DMS 273 (cell line): ENCODE results near the gene DTX2.
"Not testable (repeated sequence)": the region's sequence is repeated elsewhere in the genome, so short reads cannot be mapped to it uniquely, and the experiment has no call there.

Source experiments
- DNase-seq: peaks from one replicate; lab custom pipeline; 2025; ENCODE audit not compliant: unreplicated experiment; lab: John Stamatoyannopoulos, UW

DTX2 gene

DNA sequence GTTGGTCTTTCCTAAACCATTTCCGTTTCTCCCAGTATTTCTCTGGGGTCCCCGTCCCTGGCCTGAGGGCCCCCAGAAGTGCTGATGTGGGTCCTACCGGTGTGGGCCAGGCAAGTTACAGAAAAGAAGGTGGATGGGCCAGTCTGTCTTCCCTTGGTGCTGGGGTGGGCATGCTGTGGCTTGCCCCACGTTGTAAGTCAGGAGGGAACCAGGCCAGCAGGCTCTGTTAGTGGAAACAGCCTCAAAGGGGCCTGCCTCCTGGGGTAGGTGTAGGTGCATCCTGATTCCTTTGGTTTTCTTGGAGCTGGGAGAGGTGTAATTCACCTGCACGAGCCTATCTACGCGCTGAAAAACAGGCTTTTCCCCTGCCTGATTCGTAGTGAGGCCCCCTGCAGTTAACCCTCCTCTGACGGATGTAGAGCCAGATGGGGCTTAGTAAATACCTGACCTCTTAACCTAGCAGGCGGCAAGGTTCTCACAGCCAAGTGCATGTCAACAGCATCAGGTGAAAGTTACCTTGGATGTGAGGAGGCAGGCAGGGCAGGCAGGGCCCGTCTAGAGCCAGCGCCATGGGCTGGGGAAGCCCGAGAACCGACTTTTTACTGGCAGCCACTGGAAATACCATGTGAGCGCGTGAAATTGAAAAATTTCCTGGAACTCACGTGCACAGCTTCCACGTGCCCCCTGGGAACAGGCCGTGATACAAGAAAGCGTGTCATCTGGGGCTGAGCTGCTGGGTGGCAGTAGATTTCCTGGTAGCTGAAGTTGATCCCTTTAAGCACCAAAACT is 24.5 kb downstream of the DTX2 start:
- not testable (repeated sequence) for DNase-seq

DNA sequence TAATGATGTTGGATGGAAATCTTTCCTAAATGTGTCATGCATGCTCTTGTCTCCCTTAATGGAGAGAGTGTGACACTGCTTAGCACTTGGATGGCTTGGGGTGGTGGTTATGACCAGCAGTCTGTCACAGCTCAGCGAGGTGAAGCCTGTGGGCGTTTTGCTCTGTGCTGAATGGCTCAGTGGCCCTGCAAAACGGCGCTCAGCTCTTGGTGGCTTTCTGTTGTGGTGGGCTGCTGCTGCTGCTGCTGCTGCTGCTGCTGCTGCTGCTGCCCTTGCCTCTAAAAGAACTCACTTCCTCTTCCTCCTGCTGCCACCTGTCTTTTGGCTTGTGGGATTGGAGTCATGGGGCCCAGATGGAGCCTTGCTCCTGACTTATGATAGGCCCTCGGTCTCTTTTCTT is 25.1 kb downstream of the DTX2 start:
- DNase-seq = not testable (repeated sequence)

DNA sequence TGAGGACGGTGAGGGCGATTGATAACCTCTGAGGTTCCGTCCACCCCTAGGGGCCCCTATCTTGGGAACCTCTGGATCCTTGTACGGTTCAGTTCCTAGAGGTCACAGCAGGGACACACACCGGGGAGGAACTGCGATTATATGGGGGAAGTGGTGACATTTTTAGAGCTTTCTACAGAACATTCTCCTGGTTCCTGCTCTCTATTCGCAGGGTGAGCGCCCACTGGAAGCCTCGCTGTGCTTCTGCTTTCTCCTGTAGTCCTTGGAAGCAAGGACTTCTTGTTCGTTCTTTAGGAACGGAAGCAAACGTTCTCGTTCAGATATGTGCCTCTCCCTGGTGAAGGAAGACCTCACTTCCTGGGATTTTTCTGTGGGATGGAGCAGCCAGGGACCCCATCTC is 26.5 kb downstream of the DTX2 start:
- not testable (repeated sequence) for DNase-seq

DNA sequence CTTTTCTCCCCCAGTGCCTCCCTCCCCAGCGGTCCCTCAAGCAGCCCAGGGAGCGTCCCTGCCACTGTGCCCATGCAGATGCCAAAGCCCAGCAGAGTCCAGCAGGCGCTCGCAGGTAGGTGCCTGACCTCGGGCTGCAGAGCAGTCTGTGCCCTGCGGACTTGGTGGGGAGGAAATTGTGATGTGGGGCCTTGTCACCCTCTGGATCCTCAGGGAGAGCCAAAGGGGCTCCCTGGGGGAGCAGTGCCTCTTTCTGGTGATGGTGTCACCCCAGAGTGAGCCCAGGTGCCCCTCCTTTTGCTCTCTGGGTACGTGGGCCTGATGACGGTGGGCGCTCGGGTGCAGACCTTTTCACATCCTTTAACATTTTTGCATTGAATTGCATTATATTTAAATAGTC is 30.6 kb downstream of the DTX2 start:
- DNase-seq = not testable (repeated sequence)

DNA sequence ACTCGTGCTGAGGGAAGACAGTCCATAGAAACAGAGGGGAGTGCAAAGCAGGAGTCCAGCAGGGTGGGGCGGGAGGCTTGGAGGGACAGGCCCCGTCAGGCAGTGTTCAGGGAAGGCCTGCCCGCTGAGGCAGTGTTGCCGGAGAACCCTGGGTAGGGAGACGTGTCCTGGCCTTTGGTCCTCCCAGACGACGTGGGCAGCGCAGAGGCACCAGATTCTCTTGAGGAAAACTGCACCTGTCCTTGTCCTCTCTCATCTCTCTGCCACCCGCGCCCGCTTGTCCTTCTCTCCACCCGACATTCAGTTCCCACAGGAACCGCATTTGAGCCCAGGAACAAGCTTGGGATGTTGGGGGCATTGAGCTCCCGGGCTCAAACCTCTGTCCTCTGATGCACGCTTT is 34.2 kb downstream of the DTX2 start:
- not testable (repeated sequence) for DNase-seq

DNA sequence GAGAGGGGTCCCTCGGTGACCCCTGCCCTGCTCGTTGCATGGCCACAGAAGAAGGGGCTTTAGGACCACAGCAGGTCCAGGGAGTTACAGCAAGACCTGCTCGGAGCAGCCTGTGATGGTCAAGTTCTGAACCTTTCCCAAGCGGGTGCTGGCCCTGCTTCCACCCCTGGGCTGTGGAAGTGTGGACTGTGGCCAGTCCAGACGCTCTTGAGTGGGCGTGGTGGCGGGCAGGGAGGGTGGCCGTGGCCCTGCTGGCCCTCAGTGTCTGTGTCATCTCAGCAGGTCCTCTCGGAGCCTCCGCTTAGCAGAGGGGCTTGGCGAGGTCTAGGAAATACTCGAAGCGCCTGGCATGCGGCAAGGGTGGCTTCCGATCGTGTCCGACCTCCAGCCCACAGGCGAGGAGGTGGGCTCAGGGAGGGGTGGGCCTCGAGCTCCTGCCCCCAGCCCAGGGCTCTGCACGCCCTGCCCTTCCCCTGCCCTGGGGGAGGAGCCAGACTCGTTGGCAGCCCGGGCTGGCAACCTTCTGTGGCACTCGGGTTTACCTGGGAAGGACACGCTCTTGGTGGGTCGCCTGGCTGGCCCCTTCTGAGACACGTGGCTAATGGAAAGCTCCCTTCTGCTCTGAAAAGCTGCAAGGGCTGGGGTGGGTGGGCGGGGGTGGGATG is 36.5 kb downstream of the DTX2 start:
- not testable (repeated sequence) for DNase-seq

DNA sequence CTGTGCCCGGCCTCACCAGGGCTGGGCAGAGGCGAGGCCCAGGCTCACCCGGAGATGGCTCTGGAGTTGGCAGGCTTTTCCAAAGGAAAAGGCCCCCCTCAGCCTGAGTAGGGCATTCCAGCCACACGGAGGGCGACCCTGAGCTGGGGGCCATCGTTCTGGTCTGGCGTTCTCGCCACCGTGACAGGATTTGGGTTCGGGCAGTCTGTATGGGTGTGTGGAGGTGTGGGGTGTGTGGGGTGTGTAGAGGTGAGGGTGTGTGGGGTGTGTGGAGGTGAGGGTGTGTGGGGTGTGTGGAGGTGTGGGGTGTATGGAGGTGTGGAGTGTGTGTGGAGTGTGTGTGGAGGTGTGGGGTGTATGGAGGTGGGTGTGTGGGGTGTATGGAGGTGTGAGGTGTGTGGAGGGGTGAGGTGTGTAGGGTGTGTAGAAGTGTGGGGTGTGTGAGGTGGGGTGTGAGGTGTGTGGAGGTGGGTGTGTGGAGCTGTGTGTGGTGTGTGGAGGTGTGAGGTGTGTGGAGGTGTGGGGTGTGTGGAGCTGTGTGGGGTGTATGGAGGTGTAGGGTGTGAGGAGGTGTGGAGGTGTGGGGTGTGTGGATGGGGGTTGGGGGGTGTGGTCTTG is 37.2 kb downstream of the DTX2 start:
- not testable (repeated sequence) for DNase-seq

DNA sequence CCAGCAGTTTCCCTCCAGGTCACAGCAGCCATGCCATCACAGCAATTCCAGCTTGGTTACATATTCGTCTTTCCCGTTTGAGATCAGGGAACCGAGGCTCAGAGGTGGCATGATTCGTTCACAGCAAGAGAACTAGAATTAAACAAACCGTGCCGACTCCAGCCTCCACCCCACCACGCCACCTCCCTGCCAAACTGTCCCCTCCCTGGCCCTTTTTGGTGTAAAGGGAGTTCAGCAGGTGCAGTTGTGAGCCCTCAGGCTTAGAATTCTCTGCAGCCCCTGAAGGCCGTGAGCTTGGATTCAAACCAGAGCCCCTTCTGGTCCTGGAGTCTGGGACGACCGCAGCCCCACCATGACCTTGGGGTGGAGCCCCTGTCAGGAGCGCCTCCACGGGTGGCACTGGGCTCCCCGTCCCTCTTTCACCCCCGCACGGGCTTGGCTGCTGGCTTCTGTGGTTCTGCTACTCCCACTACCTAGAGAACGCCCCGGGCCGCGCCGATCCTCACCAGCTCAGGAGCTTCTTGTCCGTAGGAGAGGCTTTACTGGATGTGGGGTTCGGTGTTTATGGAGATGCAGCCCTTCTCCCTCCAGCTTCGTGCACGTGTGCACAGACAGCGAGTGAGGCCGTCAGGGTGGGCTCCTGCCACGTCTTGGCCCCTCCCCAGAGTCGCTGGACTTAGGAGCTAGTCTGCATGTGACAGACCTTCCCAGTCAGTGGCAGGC is 37.9 kb downstream of the DTX2 start:
- DNase-seq = not testable (repeated sequence)

DNA sequence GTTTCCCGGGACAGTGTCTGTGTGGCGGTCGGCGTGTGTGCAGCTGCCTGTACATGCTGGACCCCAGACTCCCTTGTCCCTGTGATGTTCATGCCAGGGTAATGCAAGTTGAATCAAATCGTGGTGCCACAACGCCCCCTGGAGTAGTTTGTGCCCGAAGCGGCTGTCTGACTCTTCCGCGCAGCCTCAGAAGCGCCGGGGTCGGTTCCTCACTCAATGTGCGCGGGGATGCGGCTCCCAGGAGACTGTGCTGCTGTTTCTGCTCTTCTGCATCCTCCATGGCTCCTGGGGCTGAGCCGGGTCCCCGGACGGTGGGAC is 38.4 kb downstream of the DTX2 start:
- not testable (repeated sequence) for DNase-seq

DNA sequence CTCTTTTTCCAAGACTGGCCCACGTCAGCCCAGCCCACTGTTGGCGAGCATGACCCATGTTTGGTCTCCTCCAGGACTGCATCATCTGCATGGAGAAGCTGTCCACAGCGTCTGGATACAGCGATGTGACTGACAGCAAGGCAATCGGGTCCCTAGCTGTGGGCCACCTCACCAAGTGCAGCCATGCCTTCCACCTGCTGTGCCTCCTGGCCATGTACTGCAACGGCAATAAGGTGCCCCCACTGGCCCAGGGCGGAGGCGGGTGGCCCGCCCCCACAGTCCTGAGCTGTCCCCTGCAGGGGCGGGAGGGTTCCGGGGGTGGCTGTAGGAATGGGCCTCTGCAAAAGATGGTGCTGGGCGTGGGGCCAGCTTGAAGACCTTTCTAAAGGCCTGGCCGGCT is 40.7 kb downstream of the DTX2 start:
- DNase-seq = peak; percentile 74

DNA sequence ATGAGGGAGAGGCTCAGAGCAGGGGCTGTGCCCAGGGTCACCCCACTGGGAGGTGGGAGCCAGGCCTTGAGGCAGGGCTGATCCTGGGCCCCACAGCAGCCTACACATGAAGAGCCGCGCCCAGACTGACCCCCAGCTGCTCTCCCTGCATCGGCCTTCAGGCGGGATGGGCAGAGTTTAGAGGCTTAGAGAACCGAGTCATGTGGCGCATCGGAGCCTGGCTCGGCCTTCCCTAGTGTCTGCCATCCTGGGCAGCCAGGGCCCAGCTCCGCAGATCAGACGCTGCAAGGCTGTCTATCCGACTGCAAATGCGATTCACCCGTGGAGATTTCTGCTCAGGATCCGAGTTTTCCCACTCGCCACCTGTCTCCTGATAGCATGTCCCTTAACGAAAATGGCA is 41.3 kb downstream of the DTX2 start:
- DNase-seq = not testable (repeated sequence)

DNA sequence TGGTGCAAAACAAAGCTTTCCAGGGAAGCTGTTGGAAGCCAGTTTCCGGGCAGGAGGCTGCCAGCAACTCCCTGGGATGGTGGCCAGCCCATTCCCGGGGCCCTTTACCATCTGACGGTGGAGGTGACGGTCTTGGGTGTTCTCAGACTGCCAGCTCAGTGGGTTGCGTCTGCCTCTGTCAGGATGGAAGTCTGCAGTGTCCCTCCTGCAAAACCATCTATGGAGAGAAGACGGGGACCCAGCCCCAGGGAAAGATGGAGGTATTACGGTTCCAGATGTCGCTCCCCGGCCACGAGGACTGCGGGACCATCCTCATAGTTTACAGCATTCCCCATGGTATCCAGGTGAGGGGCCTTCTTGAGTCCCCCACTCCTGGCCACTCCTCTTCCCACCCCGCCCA is 41.7 kb downstream of the DTX2 start:
- DNase-seq = not testable (repeated sequence)

DNA sequence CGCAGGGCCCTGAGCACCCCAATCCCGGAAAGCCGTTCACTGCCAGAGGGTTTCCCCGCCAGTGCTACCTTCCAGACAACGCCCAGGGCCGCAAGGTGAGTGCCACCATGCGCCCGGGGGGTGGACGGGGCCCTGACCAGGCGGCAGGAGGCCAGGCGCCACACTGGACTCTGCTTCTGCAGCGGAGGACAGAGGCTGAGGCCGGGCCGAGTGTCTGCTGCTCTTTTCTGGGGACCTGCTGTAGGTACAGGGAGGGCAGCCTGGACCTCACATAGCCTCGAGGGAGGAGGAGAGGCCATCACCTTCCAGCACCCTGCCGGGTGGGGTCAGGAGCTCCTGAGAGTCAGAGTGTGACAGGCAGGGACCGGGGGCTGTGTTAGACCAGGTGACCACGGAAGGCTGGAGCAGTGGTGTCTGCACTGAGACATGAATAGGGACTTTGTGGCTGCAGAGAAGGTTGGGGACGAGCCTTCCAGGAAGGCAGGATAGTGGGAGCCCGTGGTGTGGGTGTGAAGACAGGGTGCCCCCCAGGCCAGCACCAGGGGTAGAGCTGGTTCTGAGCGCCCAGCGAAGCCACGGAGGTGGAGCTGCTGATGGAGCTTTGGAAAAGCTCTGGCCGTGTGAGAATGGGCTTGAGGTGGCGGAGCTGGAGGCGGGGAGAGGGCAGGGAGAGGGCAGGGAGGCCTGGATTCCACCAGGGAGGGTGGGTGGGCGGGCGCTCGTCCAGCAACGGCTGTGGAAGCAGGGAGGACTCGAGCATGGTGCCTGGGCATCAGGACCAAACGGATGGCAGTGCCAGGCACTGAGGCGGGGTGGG is 43.0 kb downstream of the DTX2 start:
- not testable (repeated sequence) for DNase-seq

DNA sequence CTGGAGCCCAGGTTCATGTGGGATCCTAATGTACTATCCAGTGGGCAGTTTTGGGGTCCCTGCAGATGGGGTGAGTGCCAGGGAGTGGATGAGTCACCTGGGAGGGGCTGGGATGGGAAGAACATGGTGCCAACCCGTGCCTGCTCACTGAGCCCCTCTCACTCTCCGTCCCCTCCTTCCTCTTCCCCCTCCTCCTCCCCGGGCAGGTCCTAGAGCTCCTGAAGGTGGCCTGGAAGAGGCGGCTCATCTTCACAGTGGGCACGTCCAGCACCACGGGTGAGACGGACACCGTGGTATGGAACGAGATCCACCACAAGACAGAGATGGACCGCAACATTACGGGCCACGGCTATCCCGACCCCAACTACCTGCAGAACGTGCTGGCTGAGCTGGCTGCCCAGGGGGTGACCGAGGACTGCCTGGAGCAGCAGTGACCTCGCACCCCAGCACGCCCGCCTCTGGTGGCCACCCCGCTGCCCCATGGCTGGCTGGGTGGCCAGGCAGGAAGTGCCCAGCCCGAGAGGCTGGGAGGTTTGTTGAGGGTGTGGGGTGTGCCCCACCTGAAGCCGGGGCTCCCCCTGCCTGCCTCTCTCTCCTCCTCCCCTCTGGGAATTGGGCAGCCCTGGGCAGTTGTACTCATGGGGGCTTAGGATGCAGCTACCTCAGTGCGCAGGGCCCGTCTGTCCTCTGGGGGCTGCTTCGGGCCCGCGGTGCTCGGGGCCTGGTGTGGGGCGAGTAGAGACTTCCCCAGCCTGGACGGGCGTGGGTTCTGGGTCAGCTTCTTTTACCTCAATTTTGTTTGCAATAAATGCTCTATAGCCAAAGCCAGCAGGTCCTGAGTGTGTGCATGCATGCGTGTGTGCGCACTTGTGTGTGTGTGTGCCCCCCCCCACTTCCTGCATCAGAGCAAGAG is 43.9 kb downstream of the DTX2 start:
- no peak for DNase-seq

DNA sequence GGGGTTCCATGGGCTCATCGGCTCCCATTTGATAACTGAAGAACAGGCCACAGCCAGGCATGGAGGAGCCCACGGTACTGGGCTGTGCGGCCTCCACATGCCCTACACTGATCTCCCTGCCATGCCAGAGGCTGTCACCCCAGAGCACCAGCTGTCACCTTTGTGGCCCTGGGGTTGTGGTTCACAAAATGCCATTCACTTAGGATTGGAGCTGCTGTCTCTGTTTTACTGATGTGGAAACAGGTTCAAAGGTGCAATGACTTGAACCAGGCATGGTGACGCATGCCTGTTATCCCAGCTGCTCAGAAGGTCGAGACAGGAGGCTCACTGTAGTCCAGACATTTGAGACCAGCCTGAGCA is 44.6 kb downstream of the DTX2 start:
- DNase-seq = peak; percentile 38

DNA sequence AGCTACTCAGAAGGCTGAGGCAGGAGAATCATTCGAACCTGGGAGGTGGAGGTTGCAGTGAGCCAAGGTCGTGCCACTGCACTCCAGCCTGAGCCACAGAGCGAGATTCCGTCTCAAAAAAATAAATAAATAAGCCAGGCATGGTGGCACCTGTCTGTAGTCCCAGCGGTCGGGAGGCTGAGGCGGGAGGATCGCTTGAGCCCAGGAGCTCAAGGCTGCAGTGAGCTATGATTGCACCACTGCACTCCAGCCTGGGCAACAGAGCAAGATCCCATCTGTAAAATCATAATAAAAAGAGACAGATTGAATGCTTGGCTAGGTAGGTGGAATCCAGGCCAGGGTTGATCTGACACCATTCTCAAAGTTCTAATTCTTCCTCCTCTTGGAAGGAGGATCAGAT is 45.1 kb downstream of the DTX2 start:
- DNase-seq = not testable (repeated sequence)

DNA sequence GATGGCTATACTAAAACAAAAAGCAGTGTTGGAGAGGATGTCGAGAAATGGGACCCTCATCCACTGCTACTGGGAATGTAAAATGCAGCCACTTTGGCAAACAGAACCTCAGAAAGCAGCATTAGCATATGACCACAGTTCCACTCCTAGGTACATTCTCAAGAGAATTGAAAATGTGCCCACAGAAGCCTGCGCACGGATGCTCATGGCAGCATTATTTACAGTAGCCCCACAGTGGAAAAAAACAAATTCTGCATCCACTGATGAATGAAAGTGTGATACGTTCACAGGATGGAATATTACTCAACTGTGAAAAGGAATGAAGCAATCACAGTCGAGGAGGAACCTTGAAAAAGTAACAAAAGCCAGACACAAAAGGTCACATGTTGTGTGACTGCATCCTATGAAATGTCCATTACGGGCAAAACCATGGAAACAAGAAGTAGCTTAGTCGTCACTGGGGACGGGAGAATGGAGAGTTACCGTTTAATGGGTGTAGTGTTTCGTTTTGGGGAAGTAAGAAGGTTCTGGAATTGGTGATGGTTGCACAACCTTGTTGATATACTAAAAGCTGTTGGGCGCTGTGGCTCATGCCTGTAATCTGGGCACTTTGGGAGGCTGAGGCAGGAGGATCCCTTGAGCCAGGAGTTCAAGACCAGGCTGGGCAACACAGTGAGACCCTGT is 46.4 kb downstream of the DTX2 start:
- DNase-seq = no peak

DNA sequence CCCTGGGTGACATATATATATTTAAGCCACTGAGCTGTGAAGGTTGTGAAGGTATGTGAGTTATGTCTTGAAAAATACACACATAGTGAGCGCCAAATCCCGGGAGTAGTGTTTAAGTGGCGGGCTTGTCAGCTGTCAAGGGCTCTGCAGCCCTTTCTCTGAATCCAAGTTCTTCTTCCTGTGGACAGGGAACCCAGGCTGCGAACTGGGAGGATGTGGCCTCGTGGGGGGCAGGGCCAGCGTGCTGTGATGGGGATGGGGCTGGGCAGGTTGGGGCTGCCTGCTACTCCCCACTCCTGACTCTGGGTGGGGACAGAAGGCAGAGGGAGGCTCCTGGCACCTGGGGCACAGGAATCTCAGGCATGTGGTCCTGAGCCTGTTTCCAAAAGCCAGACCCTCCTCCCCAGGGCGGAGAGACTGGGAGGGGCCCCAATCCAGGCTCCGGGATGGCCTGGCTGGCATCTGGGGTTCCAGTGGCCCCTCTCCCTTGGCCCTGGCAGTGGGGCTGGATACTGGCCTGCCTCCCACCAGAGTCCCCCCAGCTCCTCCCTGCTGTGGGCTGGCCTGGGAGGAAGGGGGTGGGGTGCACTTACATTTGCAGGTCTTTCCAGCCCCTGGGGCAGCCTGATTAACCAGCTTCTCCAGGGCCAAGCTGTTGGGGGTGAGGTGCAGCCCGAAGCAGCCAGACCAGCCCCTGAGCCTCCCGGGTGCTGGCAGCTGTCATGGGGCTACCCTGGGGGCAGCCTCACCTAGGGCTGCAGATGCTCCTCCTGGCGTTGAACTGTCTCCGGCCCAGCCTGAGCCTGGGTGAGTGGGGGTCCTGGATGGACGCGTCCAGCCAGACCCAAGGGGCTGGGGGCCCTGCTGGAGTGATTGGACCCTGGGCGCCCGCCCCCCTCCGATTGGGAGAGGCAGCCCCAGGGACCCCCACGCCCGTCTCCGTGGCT is 48.7 kb downstream of the DTX2 start, which contains the start of gene UPK3B:
UPK3B (plus strand) TSS at position 622 of the 947 bp plus-strand sequence; CDS start at position 723, 101 bp downstream.
- peak; percentile 82 for DNase-seq
